Osteoblast (primary cell): ENCODE measurements around the gene SMARCA4. TPM values are rescaled to one million over a fixed set of nuclear protein-coding genes. Genes with fewer than 3 reads are reported as not detected.

Source experiments
- DNase-seq: peaks from one replicate; pipeline ENCODE4 v3.0.0; 2011; ENCODE audit warnings: low spot score, mixed read lengths; ENCODE audit not compliant: insufficient read length; ENCODE audit errors: missing footprints
- H2AFZ ChIP-seq: 2 replicates; pipeline ENCODE4 v1.6.0; 2011; ENCODE audit warnings: mild to moderate bottlenecking, low read length
- H3K27ac ChIP-seq: 2 replicates; pipeline ENCODE4 v1.5.1; 2011; ENCODE audit warnings: mild to moderate bottlenecking, low read depth, low read length, moderate library complexity
- H3K27me3 ChIP-seq: 2 replicates; pipeline ENCODE4 v1.6.0; 2012; ENCODE audit warnings: mild to moderate bottlenecking, control low read depth, inconsistent platforms, low read length, moderate library complexity; ENCODE audit not compliant: insufficient read depth
- H3K36me3 ChIP-seq: 2 replicates; pipeline ENCODE4 v1.5.1; 2011; ENCODE audit warnings: mild to moderate bottlenecking, low read length, control low read depth, moderate library complexity; ENCODE audit not compliant: insufficient read depth
- H3K4me1 ChIP-seq: 2 replicates; pipeline ENCODE4 v1.5.1; 2011; ENCODE audit warnings: mild to moderate bottlenecking, low read length, control low read depth, moderate library complexity; ENCODE audit not compliant: insufficient read depth
- H3K4me2 ChIP-seq: 2 replicates; pipeline ENCODE4 v1.6.0; 2011; ENCODE audit warnings: mild to moderate bottlenecking, low read length; ENCODE audit not compliant: insufficient read depth
- H3K4me3 ChIP-seq: fragments of 200-600 bp; sonication (generic); 3 replicates; pipeline ENCODE4 v1.5.1; 2012; ENCODE audit warnings: mild to moderate bottlenecking, low read length, inconsistent platforms; ENCODE audit not compliant: insufficient read depth
- H3K79me2 ChIP-seq: 2 replicates; pipeline ENCODE4 v1.6.0; 2012; ENCODE audit warnings: mild to moderate bottlenecking, low read length, control low read depth, inconsistent platforms; ENCODE audit not compliant: insufficient read depth
- H3K9me3 ChIP-seq: 2 replicates; pipeline ENCODE4 v1.5.1; 2011; ENCODE audit warnings: low read depth, low read length, control low read depth
- H4K20me1 ChIP-seq: 2 replicates; pipeline ENCODE4 v1.6.0; 2012; ENCODE audit warnings: mild to moderate bottlenecking, low read length, control low read depth; ENCODE audit not compliant: insufficient read depth
- CTCF ChIP-seq: IDR thresholded peaks from 2 replicates; pipeline ENCODE4 v1.5.1; 2011; ENCODE audit warnings: mild to moderate bottlenecking, low read depth, low read length, moderate library complexity; ENCODE audit errors: extremely low read depth
- total RNA-seq: library from RNA; depleted of rRNA; stranded (reverse); fragments of >200 nt; gene quantifications from 2 replicates; pipeline ENCODE4 v1.2.3, GENCODE V29; 2012

Gene SMARCA4
- total RNA-seq, 1 donor = 52.8 TPM

- no peak for TF ChIP-seq CTCF
- Histone ChIP-seq H3K36me3 (peaks cover 71% of the 10 kb centered on the region), H3K4me2 (no peak overlapping the region), H3K27ac (no peak overlapping the region), H3K4me3 (no peak overlapping the region), H4K20me1 (peaks cover 12% of the 10 kb centered on the region), H3K4me1 (peaks cover 9% of the 10 kb centered on the region), H3K9me3 (no peaks in the 10 kb centered on the region), H2AFZ (no peak overlapping the region), H3K27me3 (no peaks in the 10 kb centered on the region), H3K79me2 (no peaks in the 10 kb centered on the region)
- DNase-seq = no peak
Observed at GRCh38 chr19:10998666-10999065, 37.8 kb downstream of the SMARCA4 start.

- no peak for DNase-seq
- Histone ChIP-seq H3K27me3 (no peaks in the 10 kb centered on the region), H3K79me2 (peaks cover 3% of the 10 kb centered on the region), H3K27ac (no peak overlapping the region), H2AFZ (no peak overlapping the region), H4K20me1 (peaks cover 5% of the 10 kb centered on the region), H3K9me3 (no peaks in the 10 kb centered on the region), H3K4me3 (no peak overlapping the region), H3K36me3 (peaks cover 46% of the 10 kb centered on the region), H3K4me2 (no peak overlapping the region), H3K4me1 (no peaks in the 10 kb centered on the region)
- TF ChIP-seq CTCF = no peak
Observed at GRCh38 chr19:11005521-11005920, 44.7 kb downstream of the SMARCA4 start.

- Histone ChIP-seq H3K27me3 (no peaks in the 10 kb centered on the region), H3K4me3 (no peak overlapping the region), H2AFZ (no peak overlapping the region), H4K20me1 (peaks cover 5% of the 10 kb centered on the region), H3K79me2 (peaks cover 3% of the 10 kb centered on the region), H3K36me3 (peaks cover 54% of the 10 kb centered on the region), H3K9me3 (no peaks in the 10 kb centered on the region), H3K4me2 (no peak overlapping the region), H3K27ac (no peak overlapping the region), H3K4me1 (no peaks in the 10 kb centered on the region)
- TF ChIP-seq CTCF = no peak
- no peak for DNase-seq
Observed at GRCh38 chr19:11007385-11007784, 46.6 kb downstream of the SMARCA4 start.

- Histone ChIP-seq H2AFZ (no peak overlapping the region), H3K4me2 (no peak overlapping the region), H3K4me1 (no peaks in the 10 kb centered on the region), H3K27me3 (no peaks in the 10 kb centered on the region), H3K4me3 (no peak overlapping the region), H4K20me1 (peaks cover 8% of the 10 kb centered on the region), H3K27ac (no peak overlapping the region), H3K9me3 (no peaks in the 10 kb centered on the region), H3K36me3 (peaks cover 54% of the 10 kb centered on the region), H3K79me2 (peaks cover 3% of the 10 kb centered on the region)
- DNase-seq = peak; percentile 65
- no peak for TF ChIP-seq CTCF
Observed at GRCh38 chr19:11007962-11008532, 47.2 kb downstream of the SMARCA4 start.
